GM21717 (cell line): ENCODE results near the gene RBM14.
"Not testable (repeated sequence)": the region's sequence is repeated elsewhere in the genome, so short reads cannot be mapped to it uniquely, and the experiment has no call there.

Experiments used
- ATAC-seq: cut with Tn5 transposase; IDR thresholded peaks from one replicate; pipeline ENCODE4 v1.9.1; 2021; ENCODE audit warnings: mild to moderate bottlenecking, moderate library complexity; ENCODE audit not compliant: unreplicated experiment

The RBM14 gene

GRCh38 chr11:66616379-66617154 is at the start of gene RBM14:
Gene RBM14, plus strand, starts transcription at chr11:66616630. Its CDS starts 91 bp downstream, at chr11:66616721.
- peak; percentile 74 for ATAC-seq

- no peak for ATAC-seq
These were observed 48.7 kb upstream of the RBM14 start for GRCh38 chr11:66567787-66568123.

- ATAC-seq = no peak
These were observed 48.1 kb upstream of the RBM14 start, which contains the start of gene CTSF for GRCh38 chr11:66568124-66568916. Gene CTSF, minus strand, starts transcription at chr11:66568606. Its CDS starts 120 bp downstream, at chr11:66568486.

GRCh38 chr11:66569076-66569475 is 47.4 kb upstream of the RBM14 start:
- ATAC-seq = no peak

- no peak for ATAC-seq
These were observed 46.2 kb upstream of the RBM14 start for GRCh38 chr11:66570079-66570849.

GRCh38 chr11:66570850-66571180 is 45.6 kb upstream of the RBM14 start:
- no peak for ATAC-seq

- ATAC-seq = no peak
These were observed 37.3 kb upstream of the RBM14 start for GRCh38 chr11:66579017-66579606.

- ATAC-seq = no peak
These were observed 35.6 kb upstream of the RBM14 start for GRCh38 chr11:66580803-66581202.

GRCh38 chr11:66581261-66581660 is 35.2 kb upstream of the RBM14 start:
- no peak for ATAC-seq

GRCh38 chr11:66582565-66583147 is 33.8 kb upstream of the RBM14 start:
- not testable (repeated sequence) for ATAC-seq

GRCh38 chr11:66585447-66585846 is 31.0 kb upstream of the RBM14 start:
- not testable (repeated sequence) for ATAC-seq

GRCh38 chr11:66586136-66586535 is 30.3 kb upstream of the RBM14 start:
- ATAC-seq = no peak

GRCh38 chr11:66589315-66589714 is 27.1 kb upstream of the RBM14 start:
- not testable (repeated sequence) for ATAC-seq

- ATAC-seq = no peak
These were observed 26.3 kb upstream of the RBM14 start for GRCh38 chr11:66589996-66590675.

GRCh38 chr11:66591175-66591574 is 25.3 kb upstream of the RBM14 start:
- ATAC-seq = no peak

GRCh38 chr11:66592457-66593302 is 23.8 kb upstream of the RBM14 start, which contains the start of the genes CCDC87 and CCS:
Gene CCDC87, minus strand, starts transcription at chr11:66593063. Its CDS starts 48 bp downstream, at chr11:66593015.
Gene CCS, plus strand, starts transcription at chr11:66593185. Its CDS starts 77 bp downstream, at chr11:66593262.
- peak; percentile 72 for ATAC-seq

- ATAC-seq = peak; percentile 29
These were observed 23.2 kb upstream of the RBM14 start for GRCh38 chr11:66593303-66593635.

GRCh38 chr11:66593650-66594049 is 22.8 kb upstream of the RBM14 start:
- ATAC-seq = peak; percentile 5
